Progenitor cell of endocrine pancreas (in vitro differentiated cells): Measurements from ENCODE around the gene ADH6. TPM values are rescaled to one million over a fixed set of nuclear protein-coding genes. Genes with fewer than 3 reads are reported as not detected.

Experiments
- DNase-seq: peaks from one replicate; pipeline ENCODE4 v3.0.0; 2021; ENCODE audit warnings: low spot score; ENCODE audit not compliant: unreplicated experiment
- H3K27ac Mint-ChIP-seq: 2 replicates; pipeline ENCODE4 v1.8.0; 2021; ENCODE audit warnings: mild to moderate bottlenecking, moderate library complexity, mixed read lengths
- H3K27me3 Mint-ChIP-seq: 2 replicates; pipeline ENCODE4 v1.8.0; 2021; ENCODE audit warnings: mixed read lengths
- H3K36me3 Mint-ChIP-seq: 2 replicates; pipeline ENCODE4 v1.8.0; 2022; ENCODE audit warnings: mixed read lengths; ENCODE audit not compliant: insufficient read depth
- H3K4me1 Mint-ChIP-seq: 2 replicates; pipeline ENCODE4 v1.8.0; 2021; ENCODE audit warnings: low read depth, mixed read lengths
- H3K4me3 Mint-ChIP-seq: 2 replicates; pipeline ENCODE4 v1.8.0; 2021; ENCODE audit warnings: low read depth, mild to moderate bottlenecking, moderate library complexity, mixed read lengths
- H3K9me3 Mint-ChIP-seq: 2 replicates; pipeline ENCODE4 v1.8.0; 2021; ENCODE audit warnings: low read depth, mixed read lengths
- CTCF ChIP-seq: fragments of 200-600 bp; sonication (generic); IDR thresholded peaks from one replicate; pipeline ENCODE4 v1.5.0; 2021; ENCODE audit warnings: antibody characterized with exemption, mild to moderate bottlenecking; ENCODE audit not compliant: unreplicated experiment
- total RNA-seq: library from RNA; stranded (reverse); gene quantifications from 2 replicates; pipeline ENCODE4 v1.2.1, GENCODE V29; 2021

ADH6 gene
- total RNA-seq, 1 donor from 2014 or later: 1.9 TPM

DNA sequence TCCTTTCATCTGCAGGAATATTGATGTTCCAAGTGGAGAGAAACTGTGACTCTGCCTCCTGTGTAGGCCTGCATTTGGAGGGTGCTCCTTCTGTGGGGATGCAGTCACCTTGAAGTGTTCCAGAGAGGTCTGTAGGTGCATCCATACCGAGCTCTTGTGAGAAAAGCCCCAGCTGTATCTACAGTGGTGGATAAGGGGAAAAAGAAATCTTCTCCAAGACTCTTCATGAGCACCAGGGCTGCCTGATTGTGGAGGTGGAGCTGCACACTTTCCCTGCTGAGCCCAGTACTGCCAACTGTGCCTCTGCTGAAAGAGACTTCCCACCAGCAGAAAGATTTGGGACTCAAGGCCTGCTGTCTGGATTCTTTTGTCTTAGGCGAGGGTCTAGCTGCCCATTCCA is 39.9 kb downstream of the ADH6 start:
- Mint-ChIP-seq H3K27me3 (no peaks in the 10 kb centered on the region), H3K4me3 (no peak overlapping the region), H3K4me1 (no peaks in the 10 kb centered on the region), H3K27ac (no peak overlapping the region), H3K36me3 (peaks cover 13% of the 10 kb centered on the region), H3K9me3 (peaks cover 20% of the 10 kb centered on the region)
- TF ChIP-seq CTCF: no peak
- no peak for DNase-seq

GRCh38 chr4:99166544-99166943 is 52.5 kb downstream of the ADH6 start:
- Mint-ChIP-seq H3K36me3 (peaks cover 11% of the 10 kb centered on the region), H3K4me3 (no peak overlapping the region), H3K27me3 (no peaks in the 10 kb centered on the region), H3K4me1 (peaks cover 6% of the 10 kb centered on the region), H3K9me3 (peaks cover 22% of the 10 kb centered on the region), H3K27ac (no peak overlapping the region)
- TF ChIP-seq CTCF: no peak
- DNase-seq: no peak

- peaks cover 9% of the 10 kb centered on the region for H3K36me3 Mint-ChIP-seq
- no peak overlapping the region for H3K27ac Mint-ChIP-seq
- DNase-seq: no peak
- H3K9me3 Mint-ChIP-seq: peaks cover 22% of the 10 kb centered on the region
- peaks cover 6% of the 10 kb centered on the region for H3K4me1 Mint-ChIP-seq
- no peak overlapping the region for H3K4me3 Mint-ChIP-seq
- no peaks in the 10 kb centered on the region for H3K27me3 Mint-ChIP-seq
- no peak for TF ChIP-seq CTCF
Measured at GRCh38 chr4:99165978-99166377, 53.1 kb downstream of the ADH6 start.

GRCh38 chr4:99161373-99162099 is 57.5 kb downstream of the ADH6 start:
- Mint-ChIP-seq H3K36me3 (peaks cover 2% of the 10 kb centered on the region), H3K4me3 (no peak overlapping the region), H3K27ac (no peak overlapping the region), H3K4me1 (peaks cover 20% of the 10 kb centered on the region), H3K27me3 (no peaks in the 10 kb centered on the region), H3K9me3 (peaks cover 9% of the 10 kb centered on the region)
- no peak for TF ChIP-seq CTCF
- DNase-seq: no peak

- Mint-ChIP-seq H3K4me3 (no peak overlapping the region), H3K27me3 (no peaks in the 10 kb centered on the region), H3K27ac (no peak overlapping the region), H3K4me1 (peaks cover 20% of the 10 kb centered on the region), H3K9me3 (peaks cover 12% of the 10 kb centered on the region), H3K36me3 (peaks cover 4% of the 10 kb centered on the region)
- no peak for DNase-seq
- TF ChIP-seq CTCF: no peak
Measured at GRCh38 chr4:99159699-99160098, 59.3 kb downstream of the ADH6 start.
